ENCODE measurements around the gene SLAMF7.

Gene SLAMF7

DNA sequence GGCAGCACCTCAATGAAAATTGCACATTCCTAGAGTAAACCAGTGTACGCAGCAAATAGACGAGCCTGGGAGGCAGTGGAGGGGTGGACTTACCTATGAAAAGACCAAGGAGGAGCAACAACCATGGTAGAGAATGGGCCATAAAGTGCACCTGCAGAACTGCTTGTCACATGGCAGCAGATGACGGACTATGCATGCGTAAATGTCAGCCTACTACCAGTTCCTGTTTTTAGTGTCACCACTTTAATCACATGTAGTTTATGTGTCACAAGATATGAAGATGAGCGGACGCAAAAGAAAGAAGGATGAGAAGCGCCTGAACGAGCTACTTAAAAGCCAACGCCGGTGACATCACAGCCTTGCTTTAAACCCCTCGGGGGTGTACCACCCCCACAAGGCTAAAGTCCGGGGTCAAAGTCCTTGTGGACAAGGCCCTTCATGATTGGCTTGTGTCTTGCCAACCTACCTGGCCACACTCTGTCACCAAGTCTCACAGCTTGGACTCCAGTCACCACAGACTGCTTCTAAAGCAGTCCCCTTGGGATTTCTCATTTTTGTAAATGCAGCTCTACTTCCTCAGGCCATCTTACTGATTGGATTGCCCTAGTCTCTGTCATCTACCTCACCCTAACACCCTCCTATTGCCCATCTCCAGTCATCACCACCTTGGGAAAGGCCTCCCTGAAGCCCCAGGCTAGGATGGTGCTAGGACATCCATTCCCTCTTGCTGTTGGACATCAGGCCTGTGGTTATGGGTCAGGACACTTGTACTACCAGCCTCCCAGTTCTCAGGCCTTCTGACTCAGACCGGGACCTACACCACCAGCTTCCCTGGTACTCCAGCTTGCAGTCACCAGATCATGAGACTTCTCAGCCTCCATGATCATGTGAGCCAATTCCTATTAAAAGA, 50.9 kb downstream of the SLAMF7 start:
- DNase-seq (ENCODE audit: low read depth), result no peak

DNA sequence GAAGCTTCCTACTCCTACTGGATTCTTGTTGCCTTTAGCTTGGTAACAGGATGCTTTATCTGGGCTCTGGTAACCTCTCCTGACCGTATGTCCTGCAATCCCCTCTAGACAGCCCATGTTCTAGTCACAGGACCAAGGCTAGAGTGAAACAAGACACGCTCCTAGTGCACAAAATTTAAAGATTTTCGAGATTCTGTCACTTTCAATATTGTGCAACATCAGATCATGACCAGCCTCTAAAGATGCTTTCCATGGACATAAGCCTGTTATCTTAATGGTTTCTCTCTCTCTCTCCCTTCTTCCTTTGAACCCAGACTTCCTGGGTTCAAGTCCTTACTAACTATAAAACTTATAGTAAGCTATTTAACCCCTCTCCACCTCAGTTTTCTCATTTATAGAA, 55.3 kb downstream of the SLAMF7 start:
- no peak for DNase-seq (ENCODE audit: low read depth)
- TF ChIP-seq, protein P1, sequence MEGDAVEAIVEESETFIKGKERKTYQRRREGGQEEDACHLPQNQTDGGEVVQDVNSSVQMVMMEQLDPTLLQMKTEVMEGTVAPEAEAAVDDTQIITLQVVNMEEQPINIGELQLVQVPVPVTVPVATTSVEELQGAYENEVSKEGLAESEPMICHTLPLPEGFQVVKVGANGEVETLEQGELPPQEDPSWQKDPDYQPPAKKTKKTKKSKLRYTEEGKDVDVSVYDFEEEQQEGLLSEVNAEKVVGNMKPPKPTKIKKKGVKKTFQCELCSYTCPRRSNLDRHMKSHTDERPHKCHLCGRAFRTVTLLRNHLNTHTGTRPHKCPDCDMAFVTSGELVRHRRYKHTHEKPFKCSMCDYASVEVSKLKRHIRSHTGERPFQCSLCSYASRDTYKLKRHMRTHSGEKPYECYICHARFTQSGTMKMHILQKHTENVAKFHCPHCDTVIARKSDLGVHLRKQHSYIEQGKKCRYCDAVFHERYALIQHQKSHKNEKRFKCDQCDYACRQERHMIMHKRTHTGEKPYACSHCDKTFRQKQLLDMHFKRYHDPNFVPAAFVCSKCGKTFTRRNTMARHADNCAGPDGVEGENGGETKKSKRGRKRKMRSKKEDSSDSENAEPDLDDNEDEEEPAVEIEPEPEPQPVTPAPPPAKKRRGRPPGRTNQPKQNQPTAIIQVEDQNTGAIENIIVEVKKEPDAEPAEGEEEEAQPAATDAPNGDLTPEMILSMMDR (conservative IDR thresholded peaks at IDR 0.05; ENCODE audit: low read depth, low read length), result no peak
- H3K4me3 ChIP-seq (ENCODE audit: low read length), result no peak overlapping the region

More for the DNA sequence above, 50.9 kb downstream of the SLAMF7 start:
- H3K4me3 ChIP-seq (ENCODE audit: low read length), result no peak overlapping the region
- TF ChIP-seq, protein P1 (conservative IDR thresholded peaks at IDR 0.05; ENCODE audit: low read depth, low read length), result no peak

DNA sequence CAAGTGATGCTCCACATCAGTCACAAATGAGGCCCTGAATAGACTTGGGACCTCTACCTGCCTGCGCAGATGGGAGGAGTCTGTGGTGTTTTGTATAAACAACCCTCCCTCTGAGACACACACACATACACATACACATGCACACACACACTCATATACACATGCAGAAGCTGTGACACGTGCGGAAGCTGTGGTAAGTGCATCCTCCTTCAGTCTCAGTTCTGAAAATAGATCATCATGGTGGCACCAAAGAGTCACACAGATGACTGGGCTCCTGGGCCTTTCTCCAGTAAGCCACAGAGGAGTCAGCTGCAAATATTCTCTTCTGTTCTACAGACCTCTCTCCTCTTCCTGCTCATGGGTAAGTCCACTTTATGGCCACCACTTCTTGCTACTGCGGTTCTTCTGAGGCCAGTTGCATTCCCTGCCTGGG, 56.9 kb downstream of the SLAMF7 start, which contains the start of gene LY9:
Gene LY9 (plus strand): TSS at position 224 of the 433 bp plus-strand sequence. CDS start 14 bp downstream, at position 238.
- no peak for DNase-seq (ENCODE audit: low read depth)
- H3K4me3 ChIP-seq (ENCODE audit: low read length), result no peak within 1 kb of the TSS
- TF ChIP-seq, protein P1 (conservative IDR thresholded peaks at IDR 0.05; ENCODE audit: low read depth, low read length), result no peak

DNA sequence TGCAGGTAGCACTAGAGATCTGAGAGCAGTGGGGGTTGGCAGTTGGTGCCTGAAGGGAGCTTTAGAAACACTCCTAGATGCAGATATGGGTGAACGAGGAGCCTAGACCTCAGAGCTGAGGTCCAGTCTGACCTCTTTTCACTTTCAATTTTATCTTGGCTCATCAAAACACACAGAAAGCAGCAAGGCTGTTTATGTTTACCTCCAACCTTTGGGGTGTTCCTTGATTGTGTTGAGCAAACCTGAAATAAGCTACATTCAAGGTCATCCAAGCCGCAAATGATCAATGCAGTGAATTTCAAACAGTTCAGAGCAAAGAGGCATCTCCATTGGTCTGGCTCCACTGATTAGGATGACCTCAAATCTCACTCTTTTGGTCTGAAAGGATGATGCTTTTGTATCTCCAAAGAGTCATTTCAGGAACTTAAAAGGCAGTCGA, 58.2 kb downstream of the SLAMF7 start:
- DNase-seq (ENCODE audit: low read depth), result no peak
- TF ChIP-seq, protein P1 (conservative IDR thresholded peaks at IDR 0.05; ENCODE audit: low read depth, low read length), result no peak
- no peak overlapping the region for H3K4me3 ChIP-seq (ENCODE audit: low read length)

DNA sequence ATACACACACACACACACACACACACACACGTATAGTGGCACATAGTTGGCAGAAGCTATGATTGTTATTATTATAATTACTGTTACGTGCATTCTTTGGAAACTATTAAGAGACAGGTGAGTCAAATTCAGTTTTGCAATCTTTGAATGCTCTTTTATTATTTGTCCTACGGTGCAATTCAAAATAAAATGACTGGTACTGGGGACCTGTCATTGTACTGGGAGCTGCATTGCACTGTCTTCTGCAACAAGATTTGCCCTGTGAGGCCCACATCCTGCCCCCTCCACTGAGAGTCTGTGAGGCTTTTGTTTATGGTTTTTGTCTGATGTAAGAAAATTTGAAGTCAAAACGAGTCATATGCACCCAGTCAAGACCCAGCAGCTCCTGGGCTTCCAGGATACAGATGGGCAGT, 58.8 kb downstream of the SLAMF7 start:
- no peak overlapping the region for H3K4me3 ChIP-seq (ENCODE audit: low read length)
- DNase-seq (ENCODE audit: low read depth), result no peak
- TF ChIP-seq, protein P1 (conservative IDR thresholded peaks at IDR 0.05; ENCODE audit: low read depth, low read length), result no peak

DNA sequence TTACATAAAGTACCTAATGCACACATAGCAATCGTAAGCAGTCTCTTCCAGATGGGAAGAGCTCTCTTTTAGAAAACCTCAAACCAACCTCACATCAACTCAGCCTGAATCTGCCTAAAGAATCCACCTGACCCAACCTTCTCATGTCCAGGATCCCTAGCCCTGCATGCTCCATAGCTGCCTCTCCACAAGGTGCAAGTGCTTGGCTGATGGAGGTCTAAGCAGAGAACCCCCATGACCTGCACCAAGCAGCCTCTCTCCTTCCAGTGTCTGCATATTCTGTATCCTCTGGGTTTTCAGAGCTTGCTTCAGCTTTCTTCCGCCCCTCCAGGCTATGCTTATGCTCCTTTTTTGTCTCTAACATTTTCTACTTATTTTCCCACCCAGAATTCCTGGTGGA, 59.4 kb downstream of the SLAMF7 start:
- DNase-seq (ENCODE audit: low read depth), result no peak
- TF ChIP-seq, protein P1 (conservative IDR thresholded peaks at IDR 0.05; ENCODE audit: low read depth, low read length), result no peak
- H3K4me3 ChIP-seq (ENCODE audit: low read length), result no peak overlapping the region

DNA sequence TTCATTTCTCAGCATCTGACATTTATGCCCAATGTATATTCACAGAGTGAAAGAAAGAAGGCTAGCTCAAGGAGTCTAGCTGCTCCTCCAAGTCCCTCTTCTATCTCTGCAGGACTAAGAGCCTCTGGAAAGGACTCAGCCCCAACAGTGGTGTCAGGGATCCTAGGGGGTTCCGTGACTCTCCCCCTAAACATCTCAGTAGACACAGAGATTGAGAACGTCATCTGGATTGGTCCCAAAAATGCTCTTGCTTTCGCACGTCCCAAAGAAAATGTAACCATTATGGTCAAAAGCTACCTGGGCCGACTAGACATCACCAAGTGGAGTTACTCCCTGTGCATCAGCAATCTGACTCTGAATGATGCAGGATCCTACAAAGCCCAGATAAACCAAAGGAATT, 60.6 kb downstream of the SLAMF7 start:
- DNase-seq (ENCODE audit: low read depth), result no peak
- no peak overlapping the region for H3K4me3 ChIP-seq (ENCODE audit: low read length)
- TF ChIP-seq, protein P1 (conservative IDR thresholded peaks at IDR 0.05; ENCODE audit: low read depth, low read length), result no peak
